AG04449 (cell line): Measurements from ENCODE around the gene MED16.
"Not testable (repeated sequence)": the region's sequence is repeated elsewhere in the genome, so short reads cannot be mapped to it uniquely, and the experiment has no call there.

Source experiments
- CTCF ChIA-PET: fragments of 350-600 bp; formaldehyde crosslinking; extraction: SDS; loops from one replicate; lab custom pipeline; 2021; ENCODE audit warnings: antibody characterized with exemption; lab: Yijun Ruan, JAX
- POLR2A ChIA-PET: fragments of 400-600, 350-600 bp; formaldehyde crosslinking; extraction: SDS; loops from one replicate; lab custom pipeline; 2020; ENCODE audit warnings: antibody characterized with exemption, inconsistent platforms; lab: Yijun Ruan, JAX
- DNase-seq: peaks from one replicate; pipeline ENCODE4 v3.0.0-alpha.2; 2010; ENCODE audit warnings: low read depth, low spot score
- H3K4me3 ChIP-seq: 2 replicates; pipeline ENCODE4 v1.5.1; 2011; ENCODE audit warnings: low read depth, mild to moderate bottlenecking, control low read depth, low read length
- CTCF ChIP-seq: IDR thresholded peaks from one replicate; pipeline ENCODE4 v1.5.1; 2011; ENCODE audit warnings: mild to moderate bottlenecking, moderate library complexity, low read length, control low read depth, inconsistent platforms; ENCODE audit not compliant: insufficient read depth; ENCODE audit errors: missing control alignments

MED16 gene

GRCh38 chr19:821825-822503 lies 71.0 kb downstream of the MED16 start, which contains the start of gene PLPPR3:
Gene PLPPR3, minus strand, starts transcription at chr19:821955. Its CDS starts 396 bp downstream, at chr19:821559.
- POLR2A ChIA-PET = no interaction called here
- CTCF ChIA-PET = no interaction called here
- peak within 1 kb of the TSS; percentile 38 for H3K4me3 ChIP-seq
- DNase-seq = no peak
- no peak for TF ChIP-seq CTCF

DNA sequence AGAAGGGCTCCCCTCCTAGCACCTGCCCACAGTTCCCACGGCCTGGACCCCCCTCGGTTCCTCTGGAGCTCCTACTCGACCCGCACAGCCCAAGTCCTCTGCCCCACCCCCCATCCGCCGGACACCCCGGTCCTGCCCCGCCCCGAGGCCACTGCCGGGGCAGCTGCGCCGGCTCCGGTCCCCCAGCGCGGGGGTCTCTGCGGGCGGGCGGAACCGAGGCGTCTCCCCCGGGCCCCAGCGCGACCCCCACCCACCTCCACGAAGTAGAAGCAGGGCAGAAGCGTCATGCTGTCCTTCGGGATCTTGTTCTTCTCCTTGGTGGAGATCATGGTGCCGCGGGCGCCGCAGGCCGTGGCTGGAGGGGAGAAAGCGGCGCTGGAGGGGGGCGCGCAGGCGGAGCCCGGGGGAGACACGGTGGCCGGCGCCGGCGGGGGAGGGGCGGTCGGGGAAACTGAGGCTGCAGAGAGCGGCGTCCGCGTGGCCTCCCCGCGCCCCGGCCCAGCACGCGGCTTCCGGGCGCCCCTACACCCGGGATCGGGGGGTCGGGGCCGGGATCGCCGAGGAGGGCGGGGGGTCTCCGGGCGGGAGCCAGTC lies 71.7 kb downstream of the MED16 start:
- CTCF ChIA-PET = no interaction called here
- H3K4me3 ChIP-seq = peak overlapping the region; percentile 38
- POLR2A ChIA-PET = interaction anchor here (1.2 kb wide), 1 partner anchor 24 kb away, joined by 4 read pairs; no protein-coding TSS in a partner anchor
- no peak for TF ChIP-seq CTCF
- DNase-seq = no peak

DNA sequence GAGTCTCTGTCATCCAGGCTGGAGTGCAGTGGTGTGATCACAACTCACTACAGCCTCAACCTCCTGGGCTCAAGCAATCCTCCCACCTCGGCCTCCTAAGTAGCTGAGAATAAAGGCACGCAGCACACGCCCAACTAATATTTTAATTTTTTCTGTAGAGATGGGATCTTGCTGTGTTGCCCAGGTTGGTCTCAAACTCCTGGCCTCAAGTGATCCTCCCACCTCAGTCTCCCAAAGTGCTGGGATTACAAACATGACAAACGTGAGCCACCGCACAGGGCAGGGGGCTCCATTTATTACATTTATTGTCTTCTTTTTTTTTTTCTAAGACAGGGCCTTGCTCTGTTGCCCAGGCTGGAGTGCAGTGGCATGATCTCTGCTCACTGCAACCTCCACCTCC lies 72.8 kb downstream of the MED16 start:
- H3K4me3 ChIP-seq, DNase-seq, CTCF ChIA-PET: not testable (repeated sequence)
- POLR2A ChIA-PET = interaction anchor here (1.2 kb wide), 1 partner anchor 23 kb away, joined by 4 read pairs; no protein-coding TSS in a partner anchor
